Stomach (tissue), 4 donors: ENCODE data around the gene TMEM250.

Source experiments
- EP300 ChIP-seq: sonication (generic); formaldehyde crosslinking; IDR thresholded peaks from one replicate; pipeline ENCODE4 v1.6.1; 2017; ENCODE audit warnings: antibody characterized with exemption
- POLR2A ChIP-seq, 4 donors: fragments of 450-650 bp; IDR thresholded peaks; one replicate each; pipeline ENCODE4 v1.6.1; 2016; ENCODE audit warnings: antibody characterized with exemption in 4 of 4, control low read depth in 2 of 4, mild to moderate bottlenecking in 1 of 4, moderate library complexity in 1 of 4
- TF ChIP-seq, protein P1 (sequence below), 7 experiments: fragments of 450-650 bp in 4 of 7; fragments of 200-600 bp in 3 of 7; sonication (generic) in 3 of 7; IDR thresholded peaks; one replicate each; pipeline ENCODE4 v1.5.1; 2016 to 2019; ENCODE audit warnings: antibody characterized with exemption in 7 of 7, control low read depth in 2 of 7, mild to moderate bottlenecking in 1 of 7

DNA sequence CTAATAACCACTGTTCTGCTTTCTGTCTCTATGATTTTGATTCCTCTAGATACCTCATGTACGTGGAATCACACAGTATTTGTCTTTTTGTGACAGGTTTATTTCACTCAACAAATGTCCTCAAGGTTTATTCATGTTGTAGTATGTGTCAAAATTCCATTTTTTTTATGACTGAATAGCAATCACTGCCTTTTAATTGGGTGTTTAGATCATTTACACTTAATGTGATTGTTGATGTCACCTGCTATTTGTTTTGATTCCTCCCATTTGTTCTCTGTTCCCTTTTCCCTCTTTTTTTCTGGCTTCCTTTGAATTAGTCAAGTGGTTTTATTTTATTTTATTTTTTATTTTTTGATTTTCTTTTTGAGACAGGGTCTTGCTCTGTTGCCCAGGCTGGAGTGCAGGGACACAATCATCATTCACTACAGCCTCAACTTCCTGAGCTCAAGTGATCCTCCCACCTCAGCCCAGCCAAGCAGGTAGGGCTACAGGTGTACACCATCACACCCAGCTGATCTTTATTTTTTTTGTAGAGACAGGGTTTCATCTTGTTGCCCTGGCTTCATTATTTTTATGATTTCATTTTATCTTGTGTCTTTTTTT lies 44.7 kb upstream of the TMEM250 start:
- TF ChIP-seq EP300 (no peak), POLR2A (IDR thresholded peaks at IDR 0.05) (no peak)
- TF ChIP-seq, protein P1, sequence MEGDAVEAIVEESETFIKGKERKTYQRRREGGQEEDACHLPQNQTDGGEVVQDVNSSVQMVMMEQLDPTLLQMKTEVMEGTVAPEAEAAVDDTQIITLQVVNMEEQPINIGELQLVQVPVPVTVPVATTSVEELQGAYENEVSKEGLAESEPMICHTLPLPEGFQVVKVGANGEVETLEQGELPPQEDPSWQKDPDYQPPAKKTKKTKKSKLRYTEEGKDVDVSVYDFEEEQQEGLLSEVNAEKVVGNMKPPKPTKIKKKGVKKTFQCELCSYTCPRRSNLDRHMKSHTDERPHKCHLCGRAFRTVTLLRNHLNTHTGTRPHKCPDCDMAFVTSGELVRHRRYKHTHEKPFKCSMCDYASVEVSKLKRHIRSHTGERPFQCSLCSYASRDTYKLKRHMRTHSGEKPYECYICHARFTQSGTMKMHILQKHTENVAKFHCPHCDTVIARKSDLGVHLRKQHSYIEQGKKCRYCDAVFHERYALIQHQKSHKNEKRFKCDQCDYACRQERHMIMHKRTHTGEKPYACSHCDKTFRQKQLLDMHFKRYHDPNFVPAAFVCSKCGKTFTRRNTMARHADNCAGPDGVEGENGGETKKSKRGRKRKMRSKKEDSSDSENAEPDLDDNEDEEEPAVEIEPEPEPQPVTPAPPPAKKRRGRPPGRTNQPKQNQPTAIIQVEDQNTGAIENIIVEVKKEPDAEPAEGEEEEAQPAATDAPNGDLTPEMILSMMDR (IDR thresholded peaks at IDR 0.05): no peak
